WTC11 (cell line): Measurements from ENCODE around the gene RPP30. TPM values are rescaled to one million over a fixed set of nuclear protein-coding genes. Genes with fewer than 3 reads are reported as not detected.

Source experiments
- ATAC-seq: fragments of 200-7000 bp; cut with Tn5 transposase; 2 replicates; pipeline ENCODE4 v1.10.0; 2021; ENCODE audit warnings: mild to moderate bottlenecking, moderate library complexity
- CTCF ChIA-PET: fragments of 300-600 bp; sonication (Branson Sonifier 250); formaldehyde crosslinking; loops from one replicate; lab custom pipeline; 2021; ENCODE audit warnings: antibody characterized with exemption; lab: Charles Lee
- POLR2A ChIA-PET: fragments of 350-600 bp; sonication (Branson Sonifier 250); formaldehyde crosslinking; loops from one replicate; lab custom pipeline; 2021; ENCODE audit warnings: antibody characterized with exemption; lab: Charles Lee
- DNase-seq: peaks from one replicate; pipeline ENCODE4 v3.0.0; 2021; ENCODE audit warnings: low spot score
- H3K27ac Mint-ChIP-seq: 2 replicates; pipeline ENCODE4 v1.8.0; 2021; ENCODE audit warnings: mixed read lengths
- H3K27me3 Mint-ChIP-seq: 2 replicates; pipeline ENCODE4 v1.8.0; 2021; ENCODE audit warnings: low read depth, mild to moderate bottlenecking, moderate library complexity, mixed read lengths
- H3K36me3 Mint-ChIP-seq: 2 replicates; pipeline ENCODE4 v1.8.0; 2021; ENCODE audit warnings: mixed read lengths
- H3K4me1 Mint-ChIP-seq: 2 replicates; pipeline ENCODE4 v1.8.0; 2022; ENCODE audit warnings: mixed read lengths
- H3K4me3 Mint-ChIP-seq: 2 replicates; pipeline ENCODE4 v1.8.0; 2021; ENCODE audit warnings: mild to moderate bottlenecking, moderate library complexity, mixed read lengths
- H3K9me3 Mint-ChIP-seq: 2 replicates; pipeline ENCODE4 v1.8.0; 2021; ENCODE audit warnings: mixed read lengths
- AFF4 ChIP-seq: sonication (generic); formaldehyde crosslinking; IDR thresholded peaks from 2 replicates; pipeline ENCODE4 v1.8.1; 2023; ENCODE audit warnings: mild to moderate bottlenecking, missing genetic modification reagents, borderline replicate concordance
- CDX4 ChIP-seq: fragments of 250-450 bp; sonication (Bioruptor Pico); IDR thresholded peaks from 2 replicates; pipeline ENCODE4 v1.9.0; 2021; ENCODE audit warnings: moderate library complexity, mild to moderate bottlenecking, inconsistent platforms, borderline replicate concordance
- CREM ChIP-seq: sonication (generic); formaldehyde crosslinking; IDR thresholded peaks from 2 replicates; pipeline ENCODE4 v1.8.1; 2022; ENCODE audit warnings: mild to moderate bottlenecking, missing genetic modification reagents, moderate library complexity
- CTCF ChIP-seq: fragments of 200-600 bp; IDR thresholded peaks from 2 replicates; pipeline ENCODE4 v1.8.0; 2022; ENCODE audit warnings: antibody characterized with exemption
- GABPB1 ChIP-seq: sonication (generic); formaldehyde crosslinking; IDR thresholded peaks from 2 replicates; pipeline ENCODE4 v1.8.1; 2023; ENCODE audit warnings: mild to moderate bottlenecking, missing genetic modification reagents
- HMGA2 ChIP-seq: fragments of 250-450 bp; sonication (Bioruptor Pico); IDR thresholded peaks from 2 replicates; pipeline ENCODE4 v1.4.0; 2021; ENCODE audit warnings: mild to moderate bottlenecking, moderate library complexity
- HMGXB4 ChIP-seq: sonication (generic); formaldehyde crosslinking; IDR thresholded peaks from 2 replicates; pipeline ENCODE4 v1.8.1; 2023; ENCODE audit warnings: mild to moderate bottlenecking, moderate library complexity, missing genetic modification reagents
- IRF1 ChIP-seq: sonication (generic); formaldehyde crosslinking; IDR thresholded peaks from 2 replicates; pipeline ENCODE4 v1.8.0; 2023; ENCODE audit warnings: missing genetic modification reagents
- IRF2 ChIP-seq: sonication (generic); formaldehyde crosslinking; IDR thresholded peaks from 2 replicates; pipeline ENCODE4 v1.8.0; 2022; ENCODE audit warnings: low read depth, missing genetic modification reagents, borderline replicate concordance
- MYBL2 ChIP-seq: sonication (generic); formaldehyde crosslinking; IDR thresholded peaks from 2 replicates; pipeline ENCODE4 v1.8.1; 2023; ENCODE audit warnings: mild to moderate bottlenecking, moderate library complexity, missing genetic modification reagents
- RELA ChIP-seq: sonication (generic); formaldehyde crosslinking; IDR thresholded peaks from 2 replicates; pipeline ENCODE4 v1.8.1; 2022; ENCODE audit warnings: missing genetic modification reagents, mild to moderate bottlenecking, borderline replicate concordance
- ZNF396 ChIP-seq: fragments of 250-450 bp; sonication (Bioruptor Pico); IDR thresholded peaks from 2 replicates; pipeline ENCODE4 v1.8.0; 2021; ENCODE audit warnings: mild to moderate bottlenecking, moderate library complexity, borderline replicate concordance
- ZSCAN18 ChIP-seq: fragments of 250-450 bp; sonication (Bioruptor Pico); IDR thresholded peaks from 2 replicates; pipeline ENCODE4 v2.1.2; 2022; ENCODE audit warnings: mild to moderate bottlenecking, moderate library complexity
- total RNA-seq: library from RNA; stranded (reverse); gene quantifications from 3 replicates; pipeline ENCODE4 v1.2.3, GENCODE V29; 2021

RPP30 gene
- total RNA-seq, 1 experiment from 2014 or later: 56.4 TPM

- Mint-ChIP-seq H3K9me3 (0 out of 2 replicates have a peak, but pooled peaks cover 7% of the 10 kb centered on the region), H3K4me3 (no peak overlapping the region), H3K27me3 (peaks cover 72% of the 10 kb centered on the region), H3K27ac (no peak overlapping the region), H3K4me1 (peaks cover 9% of the 10 kb centered on the region), H3K36me3 (no peaks in the 10 kb centered on the region)
- CTCF ChIA-PET: interaction anchor here (0.6 to 3.3 kb wide), 43 partner anchors 9 to 825 kb away, joined by 3 to 19 read pairs (median 4); partner anchors contain the start of genes ANKRD1, PCGF5 and RPP30
- ATAC-seq (peak; percentile 93), DNase-seq (peak; percentile 54)
- POLR2A ChIA-PET: interaction anchor here (0.5 to 0.8 kb wide), 2 partner anchors 10 to 241 kb away, joined by 3 read pairs; no protein-coding TSS in a partner anchor
- TF ChIP-seq HMGA2 (no peak), ZNF396 (CRISPR knock-in tag) (no peak), CTCF (peak; percentile 79), RELA (CRISPR knock-in tag) (no peak), CDX4 (CRISPR knock-in tag) (peak; percentile 17; the same call in 1 of the 2 replicates)
These were observed 39.6 kb downstream of the RPP30 start for GRCh38 chr10:90911133-90912051.

GRCh38 chr10:90912174-90912573 lies 40.4 kb downstream of the RPP30 start:
- Mint-ChIP-seq H3K36me3 (no peaks in the 10 kb centered on the region), H3K27me3 (peaks cover 80% of the 10 kb centered on the region), H3K4me1 (peaks cover 9% of the 10 kb centered on the region), H3K27ac (no peak overlapping the region), H3K4me3 (no peak overlapping the region), H3K9me3 (0 out of 2 replicates have a peak, but pooled peaks cover 7% of the 10 kb centered on the region)
- ChIA-PET POLR2A (interaction anchor here (0.5 to 0.8 kb wide), 3 partner anchors 9 to 424 kb away, joined by 3 to 4 read pairs (median 3); no protein-coding TSS in a partner anchor), CTCF (interaction anchor here (0.6 to 3.3 kb wide), 41 partner anchors 9 to 824 kb away, joined by 3 to 19 read pairs (median 4); partner anchors contain the start of genes ANKRD1, PCGF5 and RPP30)
- TF ChIP-seq IRF1: no peak
- no peak for DNase-seq
- no peak for ATAC-seq

- Mint-ChIP-seq H3K4me1 (peaks cover 9% of the 10 kb centered on the region), H3K36me3 (no peaks in the 10 kb centered on the region), H3K27me3 (peaks cover 88% of the 10 kb centered on the region), H3K9me3 (0 out of 2 replicates have a peak, but pooled peaks cover 7% of the 10 kb centered on the region), H3K4me3 (no peak overlapping the region), H3K27ac (no peak overlapping the region)
- ATAC-seq (no peak), DNase-seq (no peak)
- TF ChIP-seq CREM (CRISPR knock-in tag): no peak
- CTCF ChIA-PET: interaction anchor here (1.4 to 3.3 kb wide), 5 partner anchors 13 to 383 kb away, joined by 4 to 14 read pairs (median 12); no protein-coding TSS in a partner anchor
- POLR2A ChIA-PET: interaction anchor here (0.5 kb wide), 1 partner anchor 423 kb away, joined by 4 read pairs; no protein-coding TSS in a partner anchor
These were observed 41.2 kb downstream of the RPP30 start for GRCh38 chr10:90912854-90913479.

GRCh38 chr10:90913774-90914420 lies 42.1 kb downstream of the RPP30 start:
- 0 out of 2 replicates have a peak, but pooled peaks cover 7% of the 10 kb centered on the region for H3K9me3 Mint-ChIP-seq
- ChIA-PET CTCF (no interaction called here), POLR2A (no interaction called here)
- no peak overlapping the region for H3K27ac Mint-ChIP-seq
- ATAC-seq: no peak
- H3K4me3 Mint-ChIP-seq: no peak overlapping the region
- peaks cover 9% of the 10 kb centered on the region for H3K4me1 Mint-ChIP-seq
- H3K36me3 Mint-ChIP-seq: no peaks in the 10 kb centered on the region
- peaks cover 94% of the 10 kb centered on the region for H3K27me3 Mint-ChIP-seq
- no peak for DNase-seq
- TF ChIP-seq ZSCAN18 (no peak), GABPB1 (CRISPR knock-in tag) (no peak), AFF4 (no peak), IRF2 (no peak), MYBL2 (no peak), HMGXB4 (no peak)
